B cell (primary cell): ENCODE results near the gene SLC2A4. TPM values are rescaled to one million over a fixed set of nuclear protein-coding genes. Genes with fewer than 3 reads are reported as not detected.

Experiments
- ATAC-seq: fragments of 200-7000 bp; cut with Tn5 transposase; one replicate; pipeline ENCODE4 v1.10.0; 2021; ENCODE audit warnings: low read depth, mild to moderate bottlenecking, moderate number of reproducible peaks, moderate library complexity
- CTCF ChIA-PET: fragments of 350-600 bp; sonication (Branson Sonifier 250); formaldehyde crosslinking; loops from one replicate; lab custom pipeline; 2021; ENCODE audit warnings: antibody characterized with exemption, inconsistent platforms; lab: Charles Lee
- POLR2A ChIA-PET: fragments of 350-600 bp; sonication (Branson Sonifier 250); formaldehyde crosslinking; loops from one replicate; lab custom pipeline; 2021; ENCODE audit warnings: antibody characterized with exemption; lab: Charles Lee
- DNase-seq: peaks from one replicate; pipeline ENCODE4 v3.0.0; 2013
- H2AFZ ChIP-seq: 2 replicates; pipeline ENCODE4 v1.6.1; 2012; ENCODE audit warnings: mild to moderate bottlenecking, low read depth, low read length; ENCODE audit not compliant: insufficient read depth, poor library complexity, severe bottlenecking
- H3K27ac ChIP-seq, 2 donors: 1 replicate in 1 of 2; 2 replicates in 1 of 2; pipeline ENCODE4 v1.5.1; 2012 to 2013; ENCODE audit warnings: low read length in 2 of 2, mild to moderate bottlenecking in 2 of 2, moderate library complexity in 1 of 2
- H3K27me3 ChIP-seq, 4 experiments: fragments of 200-600 bp in 1 of 4; sonication (generic) in 1 of 4; replicated peaks in 1 of 4; 1 replicate in 2 of 4; 2 replicates in 2 of 4; pipeline versions ENCODE4 v1.6.1 to v1.7.0; 2013 to 2016; ENCODE audit warnings: low read length in 3 of 4, mild to moderate bottlenecking in 2 of 4, mixed read lengths in 1 of 4, moderate library complexity in 1 of 4; ENCODE audit not compliant: insufficient read depth in 4 of 4, control insufficient read depth in 3 of 4; ENCODE audit errors: control extremely low read depth in 1 of 4
- H3K36me3 ChIP-seq, 2 experiments: replicated peaks in 1 of 2; 1 replicate in 1 of 2; 2 replicates in 1 of 2; pipeline versions ENCODE4 v1.6.1 to v1.7.1; 2013; ENCODE audit warnings: low read length in 1 of 2; ENCODE audit not compliant: insufficient read depth in 2 of 2, control insufficient read depth in 1 of 2; ENCODE audit errors: control extremely low read depth in 1 of 2, extremely low read depth in 1 of 2
- H3K4me1 ChIP-seq, 2 donors: fragments of 200-600 bp in 1 of 2; sonication (generic) in 1 of 2; 1 replicate in 1 of 2; 2 replicates in 1 of 2; pipeline versions ENCODE4 v1.5.1 to v1.6.1; 2013 to 2017; ENCODE audit warnings: low read length in 2 of 2; ENCODE audit not compliant: control insufficient read depth in 2 of 2, insufficient read depth in 2 of 2
- H3K4me2 ChIP-seq: replicated peaks from 2 replicates; pipeline ENCODE3; 2012; ENCODE audit warnings: mild to moderate bottlenecking, low read depth, low read length; ENCODE audit not compliant: poor library complexity, severe bottlenecking
- H3K4me3 ChIP-seq, 5 experiments: fragments of 200-600 bp in 1 of 5; sonication (generic) in 1 of 5; 1 replicate in 3 of 5; 2 replicates in 2 of 5; pipeline versions ENCODE4 v1.5.1 to v1.7.0; 2011 to 2016; ENCODE audit warnings: low read length in 4 of 5, mild to moderate bottlenecking in 4 of 5, low read depth in 2 of 5, control low read depth in 1 of 5, moderate library complexity in 1 of 5; ENCODE audit not compliant: insufficient read depth in 1 of 5; ENCODE audit errors: control extremely low read depth in 1 of 5, extremely low read depth in 1 of 5
- H3K79me2 ChIP-seq: fragments of 200-600 bp; sonication (generic); one replicate; pipeline ENCODE4 v1.6.0; 2016; ENCODE audit warnings: low read length; ENCODE audit not compliant: control insufficient read depth, insufficient read depth
- H3K9ac ChIP-seq: fragments of 200-600 bp; sonication (generic); 2 replicates; pipeline ENCODE4 v1.6.1; 2017; ENCODE audit warnings: mild to moderate bottlenecking, low read length, moderate library complexity
- H3K9me3 ChIP-seq, 3 donors: one replicate each; pipeline versions ENCODE4 v1.6.1 to v1.7.1; 2013; ENCODE audit warnings: low read length in 2 of 3; ENCODE audit not compliant: control insufficient read depth in 2 of 3, insufficient read depth in 1 of 3; ENCODE audit errors: control extremely low read depth in 1 of 3
- H4K20me1 ChIP-seq: 2 replicates; pipeline ENCODE4 v1.6.0; 2012; ENCODE audit warnings: mild to moderate bottlenecking, low read length; ENCODE audit not compliant: insufficient read depth, control insufficient read depth, poor library complexity, severe bottlenecking
- H3K27ac Mint-ChIP-seq: one replicate; pipeline ENCODE4 v1.8.0; 2021; ENCODE audit warnings: mixed read lengths
- H3K27me3 Mint-ChIP-seq: one replicate; pipeline ENCODE4 v1.8.0; 2021; ENCODE audit warnings: mixed read lengths
- H3K4me1 Mint-ChIP-seq: one replicate; pipeline ENCODE4 v1.8.0; 2021; ENCODE audit warnings: mixed read lengths
- H3K4me3 Mint-ChIP-seq: one replicate; pipeline ENCODE4 v1.8.0; 2021; ENCODE audit warnings: mixed read lengths
- H3K9me3 Mint-ChIP-seq: one replicate; pipeline ENCODE4 v1.8.0; 2022; ENCODE audit warnings: mixed read lengths; ENCODE audit not compliant: insufficient read depth
- EZH2 ChIP-seq: IDR thresholded peaks from 2 replicates; pipeline ENCODE4 v1.6.1; 2012; ENCODE audit warnings: borderline replicate concordance, low read depth, mild to moderate bottlenecking, moderate library complexity, low read length; ENCODE audit not compliant: insufficient read depth, poor library complexity, severe bottlenecking
- WGBS: methylation state at CpG from one replicate; pipeline ENCODE4 v1.1.5; 2013; ENCODE audit warnings: missing lambda C conversion rate; ENCODE audit not compliant: insufficient coverage; 5-methylcytosine and 5-hydroxymethylcytosine counted together
- intact Hi-C: fragments of 100-400 bp; cut with micrococcal nuclease; formaldehyde crosslinking; loops from one replicate; pipeline ENCODE4 v1.10.0; 2022
- polyA plus RNA-seq: library from polyadenylated mRNA; depleted of rRNA; stranded (reverse); fragments of >200 nt; gene quantifications from 2 replicates; pipeline ENCODE4 v1.2.3, GENCODE V29; 2012
- total RNA-seq, 2 donors: library from RNA; stranded (reverse); fragments of 120-200 nt in 1 of 2; gene quantifications; 1 replicate in 1 of 2; 2 replicates in 1 of 2; pipeline versions ENCODE4 v1.2.3 to v1.2.4, GENCODE V29; 2013 to 2022
- TF ChIP-seq, protein P1 (sequence below): fragments of 200-600 bp; IDR thresholded peaks from one replicate; pipeline ENCODE4 v1.8.0; 2022; ENCODE audit warnings: antibody characterized with exemption, mild to moderate bottlenecking

SLC2A4 gene
- total and polyA plus RNA-seq, 2 donors (not counting 1 experiment from before 2014, with no cell fraction given): not detected

DNA sequence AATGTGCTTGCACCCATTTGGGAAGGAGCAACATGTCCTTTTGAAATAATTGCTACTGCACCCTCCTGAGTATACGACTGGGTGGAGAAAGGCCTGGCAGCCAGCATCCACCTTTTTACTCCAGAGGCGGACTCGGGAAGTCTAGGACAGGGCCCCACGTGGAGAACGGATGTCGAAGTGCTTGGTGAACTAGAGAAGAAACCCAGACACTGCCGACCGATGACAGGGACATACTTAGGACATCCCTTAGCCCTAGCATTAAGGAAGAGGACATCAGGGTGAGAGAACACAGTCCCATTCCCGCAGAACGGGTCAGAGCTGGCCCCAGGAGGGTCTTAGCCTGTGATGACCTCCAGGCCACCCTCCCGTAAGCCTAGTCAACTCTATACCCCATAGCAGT, 9.2 kb downstream of the SLC2A4 start:
- Histone ChIP-seq H3K4me3 (no peak overlapping the region), H3K27me3 (peaks cover 0 to 48% (median 10%) of the 10 kb centered on the region in 4 experiments), H3K4me2 (no peak overlapping the region), H3K27ac (no peak overlapping the region), H3K79me2 (no peaks in the 10 kb centered on the region), H3K4me1 (peaks cover 18 to 19% of the 10 kb centered on the region in 2 donors), H3K36me3 (no peaks in the 10 kb centered on the region), H3K9me3 (peaks cover 0 to 7% (median 0%) of the 10 kb centered on the region in 3 donors), H2AFZ (no peak overlapping the region), H4K20me1 (no peaks in the 10 kb centered on the region), H3K9ac (no peak overlapping the region)
- DNase-seq: no peak
- Mint-ChIP-seq H3K4me3 (no peak overlapping the region), H3K4me1 (peaks cover 13% of the 10 kb centered on the region), H3K27me3 (peaks cover 46% of the 10 kb centered on the region), H3K9me3 (no peaks in the 10 kb centered on the region), H3K27ac (no peak overlapping the region)
- ATAC-seq: no peak
- TF ChIP-seq, protein P1, sequence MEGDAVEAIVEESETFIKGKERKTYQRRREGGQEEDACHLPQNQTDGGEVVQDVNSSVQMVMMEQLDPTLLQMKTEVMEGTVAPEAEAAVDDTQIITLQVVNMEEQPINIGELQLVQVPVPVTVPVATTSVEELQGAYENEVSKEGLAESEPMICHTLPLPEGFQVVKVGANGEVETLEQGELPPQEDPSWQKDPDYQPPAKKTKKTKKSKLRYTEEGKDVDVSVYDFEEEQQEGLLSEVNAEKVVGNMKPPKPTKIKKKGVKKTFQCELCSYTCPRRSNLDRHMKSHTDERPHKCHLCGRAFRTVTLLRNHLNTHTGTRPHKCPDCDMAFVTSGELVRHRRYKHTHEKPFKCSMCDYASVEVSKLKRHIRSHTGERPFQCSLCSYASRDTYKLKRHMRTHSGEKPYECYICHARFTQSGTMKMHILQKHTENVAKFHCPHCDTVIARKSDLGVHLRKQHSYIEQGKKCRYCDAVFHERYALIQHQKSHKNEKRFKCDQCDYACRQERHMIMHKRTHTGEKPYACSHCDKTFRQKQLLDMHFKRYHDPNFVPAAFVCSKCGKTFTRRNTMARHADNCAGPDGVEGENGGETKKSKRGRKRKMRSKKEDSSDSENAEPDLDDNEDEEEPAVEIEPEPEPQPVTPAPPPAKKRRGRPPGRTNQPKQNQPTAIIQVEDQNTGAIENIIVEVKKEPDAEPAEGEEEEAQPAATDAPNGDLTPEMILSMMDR: no peak
- no peak for TF ChIP-seq EZH2
- ChIA-PET CTCF (interaction anchor here (1.1 to 1.9 kb wide), 2 partner anchors 9 to 70 kb away, joined by 3 to 7 read pairs; partner anchors contain the start of gene SLC2A4), POLR2A (no interaction called here)
- intact Hi-C loops: loop anchor here (10.0 kb wide), 1 partner anchor 156 kb away; no protein-coding TSS in a partner anchor
- WGBS: 86% methylated on average over 10 of the region's 11 CpGs

DNA sequence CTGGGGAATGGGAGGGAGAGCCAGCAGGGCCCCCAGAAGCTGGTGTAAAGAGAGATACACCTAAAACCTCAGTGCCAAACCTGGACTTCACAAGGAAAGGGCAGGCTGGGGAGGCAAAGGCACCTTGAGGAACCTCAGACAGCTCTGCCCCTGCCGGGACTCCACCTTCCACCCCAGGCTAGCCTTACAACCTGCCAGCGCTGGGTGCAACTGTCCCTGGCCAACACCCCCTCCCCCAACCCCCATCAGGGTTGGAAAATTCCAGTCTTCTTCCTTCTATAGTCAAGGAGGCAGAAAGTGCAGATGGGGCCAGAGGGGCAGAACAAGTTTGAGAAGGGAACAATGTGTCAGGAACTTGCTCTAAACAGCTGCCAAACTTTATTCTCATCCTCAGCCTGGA, 10.7 kb downstream of the SLC2A4 start:
- Histone ChIP-seq H3K27me3 (peaks cover 0 to 57% (median 15%) of the 10 kb centered on the region in 4 experiments), H3K9ac (no peak overlapping the region), H2AFZ (no peak overlapping the region), H3K36me3 (no peaks in the 10 kb centered on the region), H3K4me2 (no peak overlapping the region), H3K27ac (no peak overlapping the region), H4K20me1 (no peaks in the 10 kb centered on the region), H3K79me2 (no peaks in the 10 kb centered on the region), H3K4me3 (no peak overlapping the region), H3K9me3 (peaks cover 0 to 7% (median 0%) of the 10 kb centered on the region in 3 donors), H3K4me1 (peaks cover 28 to 30% of the 10 kb centered on the region in 2 donors)
- Mint-ChIP-seq H3K4me1 (peaks cover 22% of the 10 kb centered on the region), H3K9me3 (no peaks in the 10 kb centered on the region), H3K4me3 (no peak overlapping the region), H3K27me3 (peaks cover 45% of the 10 kb centered on the region), H3K27ac (no peak overlapping the region)
- intact Hi-C loops: loop anchor here (10.0 kb wide), 1 partner anchor 157 kb away; no protein-coding TSS in a partner anchor
- ATAC-seq: no peak
- ChIA-PET POLR2A (no interaction called here), CTCF (no interaction called here)
- WGBS: 100% methylated on average over 1 of the region's 2 CpGs
- TF ChIP-seq, protein P1: no peak
- TF ChIP-seq EZH2: no peak
- DNase-seq: no peak
